Stimulated activated CD8-positive, alpha-beta memory T cell treated with anti-CD3 and anti-CD28 coated beads, Interleukin-7, amount 100 ng/mL, for 1 hour (primary cell): ENCODE measurements around the gene PLCH2.
"Not testable (repeated sequence)": the region's sequence is repeated elsewhere in the genome, so short reads cannot be mapped to it uniquely, and the experiment has no call there.

Experiments
- DNase-seq, 2 donors: peaks; one replicate each; pipeline ENCODE4 v3.0.0-alpha.2; 2020; ENCODE audit warnings: low read depth in 2 of 2

Gene PLCH2

DNA sequence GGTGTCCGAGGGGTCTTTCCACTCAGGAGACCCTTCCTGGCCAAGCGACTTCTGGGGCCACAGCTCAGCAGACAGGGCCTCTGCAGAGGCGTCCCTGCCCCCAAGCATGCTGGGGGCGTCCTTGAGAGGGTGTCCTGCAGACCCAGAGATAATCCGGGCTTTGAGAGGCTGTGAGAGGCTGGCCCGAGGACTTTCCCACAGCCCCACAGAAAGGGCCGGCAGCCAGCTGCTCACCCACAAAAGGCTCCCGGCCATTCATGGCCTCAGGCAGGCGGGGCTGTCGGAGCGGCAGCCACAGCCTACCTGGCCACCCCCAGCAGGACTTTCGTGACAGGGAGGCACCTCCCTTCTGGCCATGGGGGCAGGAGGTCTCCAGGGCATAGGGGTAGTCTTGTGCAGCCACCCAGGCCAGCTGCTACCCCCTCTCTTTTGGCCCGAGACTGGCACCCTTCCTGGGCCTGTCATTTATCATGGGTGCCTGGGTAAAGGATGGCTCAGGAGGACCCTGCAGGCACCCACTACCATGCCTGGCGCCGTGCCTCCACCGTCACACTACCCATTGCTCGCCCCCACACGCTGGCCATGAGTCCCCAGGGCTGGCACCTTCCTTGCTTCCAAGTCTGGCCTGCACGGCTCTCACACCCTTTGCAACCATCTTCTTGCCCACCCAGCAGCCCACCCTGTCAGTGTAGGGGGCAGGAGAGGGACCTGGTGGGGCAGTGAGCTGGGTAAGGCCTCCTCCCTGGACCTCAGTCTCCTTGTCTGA lies 69.0 kb downstream of the PLCH2 start:
- DNase-seq: no peak

DNA sequence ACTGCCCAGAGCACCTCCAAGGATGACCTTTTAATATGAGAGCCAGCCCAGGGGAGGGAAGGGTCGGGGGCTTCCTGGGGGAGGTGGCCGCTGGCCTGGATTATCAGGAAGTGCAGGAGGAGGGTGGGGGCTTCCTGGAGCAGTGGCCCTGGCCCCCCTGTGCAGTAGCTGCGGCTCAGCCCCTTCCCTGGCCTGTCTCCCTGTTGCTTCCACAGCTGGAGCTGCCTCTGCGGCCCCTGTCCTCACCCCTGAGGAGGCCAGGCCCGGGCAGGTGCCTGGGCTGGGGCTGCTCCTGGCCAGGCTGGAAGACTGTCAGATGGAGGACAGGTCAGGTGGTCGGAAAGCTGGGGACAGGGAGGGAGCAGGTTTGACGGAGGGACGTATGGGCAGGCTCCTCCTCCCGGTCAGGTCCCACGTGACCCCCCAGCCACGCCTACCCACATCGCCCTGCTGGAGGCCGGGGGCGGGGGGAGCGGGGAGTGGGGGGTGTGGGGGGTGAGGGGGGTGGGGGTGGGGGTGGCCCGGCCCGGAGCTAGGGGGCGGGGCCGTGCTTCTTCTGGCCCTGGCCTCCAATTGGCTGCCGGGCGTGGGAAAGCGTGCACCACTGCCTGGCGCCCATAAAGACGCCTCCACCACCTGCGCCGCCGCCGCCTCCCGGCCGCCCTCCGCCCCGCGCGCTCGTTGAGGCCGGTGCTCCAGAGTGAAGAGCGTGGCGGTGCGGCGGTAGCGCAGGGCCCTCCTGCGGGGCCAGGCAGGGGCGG lies 69.8 kb downstream of the PLCH2 start:
- DNase-seq: peak; percentile 73 to 77

DNA sequence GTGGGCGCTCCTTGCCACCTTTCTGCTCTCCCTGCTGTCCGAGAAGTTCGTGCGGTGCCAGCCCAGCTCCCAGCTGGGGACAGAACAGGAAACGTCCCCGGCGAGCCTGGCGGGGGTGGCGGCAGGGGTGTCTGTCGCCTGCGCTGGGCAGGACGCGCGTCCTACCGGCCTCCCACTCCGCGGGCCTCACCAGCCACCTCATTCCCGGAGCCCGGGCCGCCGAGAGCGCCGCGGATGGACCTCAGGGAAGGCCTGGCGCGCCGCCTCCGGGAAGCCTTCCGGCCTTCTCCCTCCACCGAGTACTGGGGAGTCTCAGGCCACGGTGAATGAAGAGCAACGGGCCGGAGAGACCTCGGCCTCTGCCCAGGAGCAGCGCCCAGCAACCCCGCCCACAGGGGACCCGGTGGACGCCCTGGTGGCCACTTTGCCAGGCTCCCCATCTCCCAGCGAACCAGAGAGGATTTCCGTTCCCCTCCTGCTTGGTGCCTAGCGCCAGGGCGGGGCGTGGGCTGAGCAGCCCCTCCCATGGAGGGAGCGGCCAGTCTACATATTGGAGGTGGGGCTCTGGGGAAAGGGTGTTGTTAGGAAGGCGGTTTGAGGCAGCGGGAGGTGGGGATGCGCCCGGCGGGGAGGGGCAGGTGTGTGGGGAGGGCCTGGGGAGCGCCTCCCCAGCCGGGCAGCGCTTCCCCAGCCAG lies 70.6 kb downstream of the PLCH2 start:
- peak; percentile 53 to 64 for DNase-seq

DNA sequence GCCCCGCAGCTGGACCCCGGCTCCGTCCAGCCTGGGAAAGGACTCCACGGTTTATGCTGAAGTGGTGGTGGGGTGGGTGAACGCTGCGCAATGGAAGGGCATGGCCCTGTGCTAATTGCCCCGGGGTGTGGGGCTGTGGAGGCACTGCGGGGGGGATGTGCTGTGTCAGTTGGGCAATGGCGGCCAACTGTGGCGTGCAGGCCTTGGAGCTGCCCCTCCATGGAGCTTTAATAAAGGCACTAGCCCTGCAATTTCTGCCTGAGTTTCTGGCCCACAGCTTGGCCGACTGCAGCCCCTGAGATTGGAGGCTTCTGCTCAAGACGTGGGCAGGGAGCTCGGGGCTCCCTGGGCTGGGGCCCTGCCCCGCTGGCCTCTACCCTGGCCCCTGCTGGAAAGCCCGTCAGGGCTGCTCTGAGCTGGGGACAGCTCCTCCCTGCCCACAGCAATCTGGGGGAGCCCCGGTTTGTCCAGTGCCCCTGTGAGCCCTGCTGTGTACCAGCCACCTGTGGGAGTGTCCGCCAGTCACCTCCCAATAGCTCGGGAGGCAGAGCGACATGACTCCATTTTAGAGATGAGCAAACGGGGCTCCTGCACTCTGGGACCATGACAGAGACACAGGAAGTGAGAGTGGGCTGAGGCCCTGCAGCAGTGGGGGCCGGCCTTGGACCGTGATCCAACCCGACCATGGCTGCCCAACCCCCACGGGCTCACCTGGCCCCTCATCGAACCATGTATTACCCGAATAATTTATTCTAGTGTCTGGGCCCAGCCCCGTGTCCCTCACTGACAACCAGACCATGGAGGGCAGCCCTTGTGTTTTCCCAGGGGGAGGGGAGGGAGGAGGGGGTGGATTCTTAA lies 71.3 kb downstream of the PLCH2 start:
- no peak for DNase-seq

DNA sequence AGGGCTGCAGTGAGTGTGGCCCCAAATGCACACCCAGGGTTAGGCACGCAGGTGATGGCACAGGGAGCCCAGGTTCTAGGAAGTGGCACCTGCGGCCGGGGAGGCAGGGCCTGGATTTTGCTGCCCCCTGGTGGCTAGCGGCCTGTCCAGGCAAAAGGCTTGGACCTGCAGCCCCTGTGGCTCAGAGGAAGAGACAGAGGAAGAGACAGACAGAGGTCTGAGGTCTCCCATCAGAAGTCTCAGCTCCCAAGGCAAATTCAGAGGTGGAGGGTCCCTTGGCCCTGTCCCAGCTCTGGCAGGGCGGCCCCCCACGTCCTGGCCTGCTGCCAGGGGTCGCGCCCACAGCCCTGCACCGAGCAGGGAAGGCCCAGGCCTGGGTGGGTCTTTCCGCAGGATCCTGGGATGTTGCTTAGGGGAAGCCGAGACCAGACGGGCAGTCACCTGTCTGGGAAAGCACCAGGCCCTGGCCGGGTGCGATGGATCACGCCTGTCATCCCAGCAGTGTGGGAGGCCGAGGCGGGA lies 72.0 kb downstream of the PLCH2 start:
- peak; percentile 67 to 80 for DNase-seq

DNA sequence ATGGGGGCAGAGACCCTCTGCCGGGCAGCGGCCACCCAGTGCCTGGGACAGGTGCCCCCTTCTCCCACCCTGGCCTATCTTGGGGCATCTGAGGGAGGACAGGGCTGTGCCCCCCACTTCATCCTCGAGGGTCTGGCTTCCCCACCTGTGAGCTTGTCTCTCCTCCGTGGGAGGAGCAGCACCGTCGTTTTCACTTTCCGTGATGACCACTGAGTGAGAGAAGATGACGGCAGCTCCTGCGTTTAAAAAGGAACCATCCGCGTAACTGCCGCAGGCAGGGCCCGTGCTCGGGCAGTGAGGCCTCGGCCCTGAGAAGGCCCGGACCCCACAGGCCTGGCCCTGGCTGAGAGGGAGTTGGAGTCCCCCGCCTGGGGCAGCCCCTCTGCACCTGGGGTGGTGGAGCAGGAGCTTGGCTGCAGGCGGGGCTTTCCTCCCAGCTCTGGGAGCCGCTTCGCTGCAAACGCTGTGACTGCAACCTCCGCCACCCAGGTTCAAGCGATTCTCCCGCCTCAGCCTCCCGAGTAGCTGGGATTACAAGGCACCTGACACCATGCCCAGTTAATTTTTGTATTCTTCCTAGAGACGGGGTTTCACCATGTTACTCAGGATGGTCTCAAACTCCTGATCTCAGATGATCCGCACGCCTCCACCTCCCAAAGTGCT lies 73.4 kb downstream of the PLCH2 start:
- not testable (repeated sequence) for DNase-seq

DNA sequence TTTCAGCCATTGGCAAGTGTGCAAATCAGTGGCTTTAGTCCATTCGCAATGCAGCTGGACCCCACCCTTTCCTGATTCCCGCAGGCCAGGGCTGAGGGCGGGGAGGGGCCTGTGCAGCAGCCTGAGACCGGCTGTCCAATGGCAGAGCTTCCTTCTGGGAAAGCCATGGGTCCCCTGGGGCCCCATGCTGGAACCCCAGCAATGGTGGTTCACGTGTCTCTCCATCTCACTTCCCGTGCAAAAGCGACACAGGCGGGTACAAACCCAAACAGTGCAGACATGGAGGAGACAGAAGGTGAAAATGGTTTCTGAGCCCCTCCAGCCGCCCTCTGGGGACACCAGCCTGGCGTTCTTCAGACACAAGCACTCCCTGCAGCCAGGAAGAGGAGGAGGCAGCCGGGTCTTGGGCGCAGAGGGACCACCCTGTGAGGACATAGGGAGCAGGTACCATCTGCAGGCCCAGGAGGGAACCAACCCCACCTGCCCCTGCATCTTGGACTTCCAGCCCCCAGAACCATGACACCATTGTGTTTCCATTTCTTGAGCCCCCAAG lies 74.3 kb downstream of the PLCH2 start:
- DNase-seq: not testable (repeated sequence)

DNA sequence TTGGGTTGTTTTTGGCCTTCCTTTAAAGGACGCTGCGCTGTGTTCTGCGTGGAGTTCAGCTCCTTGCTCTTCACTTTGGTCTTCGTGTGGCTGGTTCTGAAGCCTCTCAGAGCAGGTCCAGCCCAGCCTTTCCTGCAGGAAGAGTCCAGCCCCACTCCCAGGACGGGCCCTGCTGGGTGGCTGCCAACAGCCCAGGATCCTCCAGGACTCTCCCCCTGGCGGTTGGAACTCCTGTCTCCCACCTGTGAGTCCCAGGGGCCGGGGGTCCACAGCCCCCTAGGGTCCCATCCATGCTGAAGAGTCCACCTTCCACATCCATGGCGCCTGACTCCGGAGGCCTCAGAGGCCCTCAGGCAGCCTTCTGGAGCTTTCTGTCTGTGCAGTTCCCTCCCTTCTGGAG lies 75.5 kb downstream of the PLCH2 start:
- DNase-seq: not testable (repeated sequence)

DNA sequence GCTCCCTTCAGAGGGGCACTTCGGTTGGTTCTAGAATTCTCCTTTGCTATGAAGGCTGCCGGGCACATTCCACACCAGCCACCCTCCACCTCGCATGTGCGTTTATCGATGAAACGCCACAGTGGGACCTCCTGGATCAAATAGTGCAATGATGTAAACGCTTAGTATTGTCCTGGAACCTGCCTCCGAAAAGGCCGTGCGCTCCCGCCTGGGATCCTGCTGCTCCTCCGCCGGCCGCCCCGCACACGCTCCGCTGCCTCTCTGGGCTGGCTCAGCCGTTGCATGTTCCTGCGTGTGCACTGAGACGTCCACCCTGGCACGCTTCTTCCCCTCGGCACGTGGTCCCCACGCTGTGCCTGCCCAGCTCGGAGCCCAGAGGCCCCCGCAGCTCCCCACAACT lies 76.1 kb downstream of the PLCH2 start:
- no peak for DNase-seq

DNA sequence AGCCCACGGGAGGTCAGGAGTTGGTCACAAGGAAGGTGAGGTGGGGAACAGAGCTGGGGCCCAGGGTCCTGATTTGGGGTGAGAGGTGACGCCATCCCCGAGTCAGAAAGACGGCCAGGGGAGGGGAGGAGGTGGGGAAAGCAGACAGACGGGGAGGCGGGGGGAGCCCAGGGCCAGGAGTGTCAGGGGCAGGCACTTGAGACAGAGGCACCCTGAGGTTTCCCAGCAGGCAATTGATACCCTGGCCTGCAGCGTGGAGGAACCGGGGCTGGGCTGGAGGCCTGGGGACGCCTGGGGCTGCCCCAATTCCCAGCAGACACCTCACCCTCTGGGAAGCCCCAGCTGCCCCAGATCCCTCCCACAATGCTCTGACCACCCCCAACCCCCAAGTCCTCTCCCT lies 77.0 kb downstream of the PLCH2 start:
- not testable (repeated sequence) for DNase-seq

DNA sequence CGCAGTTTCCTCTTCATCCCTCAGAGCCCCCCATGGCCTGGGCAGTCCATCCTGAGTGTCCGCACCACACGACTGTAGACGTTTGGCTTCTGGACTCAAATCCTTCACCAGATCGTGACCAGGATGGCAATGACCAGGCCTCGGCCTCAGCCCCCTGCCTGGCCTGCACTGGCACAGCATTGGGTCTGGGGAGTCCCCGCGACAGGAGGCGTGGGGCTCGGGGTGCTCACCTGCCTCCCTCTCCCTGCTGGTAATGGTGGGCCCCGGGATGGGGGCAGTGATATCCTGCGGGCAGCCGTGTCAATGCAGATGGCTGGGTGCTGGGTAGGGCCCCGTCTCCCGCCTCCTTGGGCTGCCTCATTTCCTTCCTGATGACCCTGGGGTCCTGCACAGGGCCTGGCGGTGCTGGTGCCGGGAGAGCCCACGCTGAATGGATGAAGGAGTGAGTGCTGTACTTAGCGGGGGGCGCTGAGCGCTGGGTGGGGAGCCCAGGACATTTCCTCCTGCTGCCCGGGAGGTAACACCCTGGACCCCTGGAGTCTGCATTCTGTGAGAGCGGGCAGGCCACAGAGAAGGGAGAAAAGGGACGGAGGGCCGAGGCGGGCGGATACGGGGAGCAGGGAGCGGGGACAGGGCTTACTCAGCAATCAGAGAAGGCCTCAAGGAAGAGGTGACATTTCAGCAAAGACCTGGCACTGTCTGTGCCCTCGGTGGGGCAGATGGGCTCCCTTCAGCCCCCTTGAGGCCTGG lies 78.0 kb downstream of the PLCH2 start:
- DNase-seq: no peak

DNA sequence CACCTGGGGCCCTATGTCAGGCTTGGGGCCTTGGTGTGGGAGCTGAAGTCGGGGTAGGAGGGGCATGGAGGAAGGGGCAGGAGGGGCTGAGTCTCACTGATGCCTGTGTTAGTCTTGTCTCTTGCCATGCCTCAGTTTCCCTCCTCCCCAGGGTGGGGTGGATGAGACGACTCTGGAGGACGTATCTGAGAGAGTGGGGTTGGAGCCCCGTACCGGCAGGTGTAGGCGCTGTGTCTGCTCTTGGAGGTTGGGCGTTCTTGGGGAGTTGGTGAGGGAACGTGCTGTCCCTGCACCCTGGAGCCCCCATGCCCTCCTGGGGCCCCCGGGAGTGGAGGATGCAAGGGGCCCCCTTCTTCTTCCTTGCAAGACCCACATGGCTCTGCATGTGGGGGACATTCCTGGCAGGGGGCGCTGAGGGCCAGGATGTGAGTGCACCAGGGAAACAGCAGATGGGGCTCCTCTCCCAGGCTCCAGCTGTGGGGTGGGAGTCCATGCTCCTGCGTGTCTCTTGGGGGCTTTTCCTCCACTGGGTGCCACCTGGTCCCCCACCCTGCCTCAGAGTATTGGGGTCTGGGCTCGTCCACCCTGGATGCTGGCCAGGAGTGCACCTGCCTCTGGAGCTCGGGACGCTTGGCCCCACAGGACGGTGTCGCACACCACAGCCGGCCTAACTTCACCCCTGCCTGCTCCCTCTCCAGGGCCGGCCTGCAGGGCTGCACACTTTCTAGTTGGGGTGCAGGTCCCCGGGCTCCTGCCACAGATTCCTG lies 78.7 kb downstream of the PLCH2 start:
- no peak for DNase-seq
